ENCODE data around the gene EHD4.

- TF ChIP-seq, protein P1, sequence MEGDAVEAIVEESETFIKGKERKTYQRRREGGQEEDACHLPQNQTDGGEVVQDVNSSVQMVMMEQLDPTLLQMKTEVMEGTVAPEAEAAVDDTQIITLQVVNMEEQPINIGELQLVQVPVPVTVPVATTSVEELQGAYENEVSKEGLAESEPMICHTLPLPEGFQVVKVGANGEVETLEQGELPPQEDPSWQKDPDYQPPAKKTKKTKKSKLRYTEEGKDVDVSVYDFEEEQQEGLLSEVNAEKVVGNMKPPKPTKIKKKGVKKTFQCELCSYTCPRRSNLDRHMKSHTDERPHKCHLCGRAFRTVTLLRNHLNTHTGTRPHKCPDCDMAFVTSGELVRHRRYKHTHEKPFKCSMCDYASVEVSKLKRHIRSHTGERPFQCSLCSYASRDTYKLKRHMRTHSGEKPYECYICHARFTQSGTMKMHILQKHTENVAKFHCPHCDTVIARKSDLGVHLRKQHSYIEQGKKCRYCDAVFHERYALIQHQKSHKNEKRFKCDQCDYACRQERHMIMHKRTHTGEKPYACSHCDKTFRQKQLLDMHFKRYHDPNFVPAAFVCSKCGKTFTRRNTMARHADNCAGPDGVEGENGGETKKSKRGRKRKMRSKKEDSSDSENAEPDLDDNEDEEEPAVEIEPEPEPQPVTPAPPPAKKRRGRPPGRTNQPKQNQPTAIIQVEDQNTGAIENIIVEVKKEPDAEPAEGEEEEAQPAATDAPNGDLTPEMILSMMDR (IDR thresholded peaks at IDR 0.05), result no peak
- TF ChIP-seq POLR2A (IDR thresholded peaks at IDR 0.05), result no peak
These were observed 65.2 kb downstream of the EHD4 start for GRCh38 chr15:41907141-41907540.

Data from body of pancreas (tissue), 4 donors.